LHCN-M2 (cell line): ENCODE results near the gene TRIP11. TPM values are rescaled to one million over a fixed set of nuclear protein-coding genes. Genes with fewer than 3 reads are reported as not detected.

ENCODE experiments used
- DNase-seq: peaks from one replicate; pipeline ENCODE4 v3.0.0-alpha.2; 2012; ENCODE audit warnings: low read depth
- total RNA-seq: library from RNA; depleted of rRNA; stranded (reverse); fragments of >200 nt; gene quantifications from 2 replicates; pipeline ENCODE4 v1.2.3, GENCODE V29; 2014

TRIP11 gene
- total RNA-seq, 1 experiment from 2014 or later: 35.2 TPM

DNA sequence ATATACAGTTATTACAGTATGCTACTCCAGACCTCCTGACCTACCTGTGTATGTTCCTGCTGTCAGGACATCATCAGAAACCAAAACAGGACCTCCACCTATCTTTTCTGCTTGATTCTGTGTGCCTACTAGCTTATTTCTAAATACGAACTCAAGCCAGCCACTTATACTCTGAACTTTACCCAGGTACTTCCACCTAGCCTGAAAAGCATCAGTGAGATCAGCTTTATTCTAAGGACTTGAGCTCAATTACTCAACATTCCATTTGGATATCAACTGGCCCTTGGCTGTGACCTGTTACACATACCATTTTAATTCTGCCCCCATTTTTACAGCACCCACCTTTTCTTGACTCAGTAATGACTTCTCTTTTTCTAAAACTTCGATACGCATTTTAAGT lies 29.2 kb downstream of the TRIP11 start:
- DNase-seq: no peak

DNA sequence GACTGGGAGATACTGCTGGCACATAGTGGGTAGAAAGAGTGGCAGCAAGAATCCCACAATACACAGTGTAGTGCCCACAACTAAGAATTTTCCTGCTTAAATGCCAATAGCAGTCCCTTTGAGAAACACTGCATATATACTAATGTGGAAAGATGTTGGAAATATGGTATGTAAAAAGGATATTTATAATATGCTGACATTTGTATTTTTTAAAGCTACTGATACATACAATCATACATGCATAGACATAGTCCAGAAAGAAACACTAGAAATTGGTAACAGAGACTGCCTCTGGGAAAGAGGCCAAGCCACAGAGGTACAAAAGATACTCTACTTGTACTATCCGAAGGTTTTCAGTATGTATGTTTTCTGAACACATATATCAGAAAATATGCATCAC lies 30.3 kb downstream of the TRIP11 start:
- DNase-seq: no peak

DNA sequence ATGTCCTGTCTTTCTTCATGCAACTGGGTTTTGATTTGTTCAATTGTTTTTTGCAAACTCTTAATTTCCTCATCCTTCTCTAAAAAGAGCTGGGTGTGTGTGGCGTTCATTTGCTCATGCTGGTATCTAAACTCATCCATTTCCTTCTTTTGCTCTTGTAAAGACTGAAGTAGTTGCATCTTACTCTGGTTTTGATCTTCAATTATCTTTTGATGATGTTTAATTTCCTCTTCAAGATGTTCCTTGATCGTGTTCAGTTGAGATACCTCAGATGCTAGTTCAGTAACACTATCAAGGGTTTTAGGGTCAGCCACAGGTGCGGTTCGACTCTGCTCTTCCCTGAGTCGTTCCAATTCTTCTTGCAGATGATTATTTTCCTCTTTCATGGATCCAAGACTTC lies 34.8 kb downstream of the TRIP11 start:
- no peak for DNase-seq

DNA sequence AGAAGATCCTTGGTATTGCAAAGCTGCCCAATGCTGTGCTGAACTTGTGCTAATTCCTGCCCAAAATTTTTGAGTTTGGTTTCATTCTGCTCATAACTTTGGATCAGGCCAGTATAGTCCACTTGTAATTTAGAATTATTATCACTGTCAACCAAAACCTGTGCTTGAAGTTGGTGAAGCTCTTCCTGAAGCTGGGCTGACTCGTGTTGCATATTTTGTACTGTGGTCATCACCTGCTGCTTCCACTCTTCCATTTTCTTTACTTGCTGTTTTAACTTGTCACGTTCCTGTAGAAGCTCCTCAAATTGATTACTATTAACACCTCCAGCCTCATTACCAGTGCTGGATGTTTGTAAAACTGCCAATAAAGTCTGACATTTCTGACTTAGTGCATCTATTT lies 35.8 kb downstream of the TRIP11 start:
- DNase-seq: no peak

DNA sequence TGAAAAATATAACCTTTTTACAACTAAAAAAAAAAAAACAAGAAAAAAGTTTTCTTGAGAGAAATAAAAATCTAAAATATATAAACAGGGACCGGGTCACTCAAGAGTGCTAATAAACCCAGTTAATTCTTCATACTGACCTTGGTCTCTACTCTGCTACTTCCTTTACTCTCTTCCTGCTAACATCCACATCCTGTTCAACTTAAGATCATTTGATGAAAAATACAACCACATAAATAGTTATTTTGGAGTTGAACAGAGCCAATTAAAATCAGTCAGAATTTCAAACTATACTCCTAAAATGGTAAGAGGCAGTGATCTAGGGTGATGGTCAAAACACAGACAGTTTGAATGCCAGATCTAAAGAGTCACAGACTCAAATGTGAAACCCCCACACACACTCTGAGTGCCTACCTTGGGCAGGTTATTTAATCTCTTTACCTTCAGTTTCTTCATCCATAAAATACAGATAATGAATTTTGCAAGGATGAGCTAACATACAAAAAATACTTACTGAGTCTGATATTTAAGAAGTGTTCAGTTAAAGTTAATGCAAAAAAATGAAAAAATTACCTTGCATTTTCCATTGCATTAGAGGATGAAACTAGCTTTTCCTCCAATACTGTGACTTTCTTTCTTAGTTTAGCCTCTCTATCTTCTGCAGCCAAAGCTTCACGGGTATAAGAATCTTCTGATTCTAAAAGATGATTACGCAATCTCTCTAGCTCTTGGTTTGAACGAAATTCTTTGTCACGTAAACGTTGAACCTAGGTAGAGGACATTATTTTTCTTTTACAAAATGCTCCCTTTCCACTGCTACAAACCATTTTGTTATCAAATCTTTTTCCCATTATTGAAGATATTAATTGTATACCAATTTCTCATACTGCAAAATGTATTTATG lies 40.9 kb downstream of the TRIP11 start:
- no peak for DNase-seq

DNA sequence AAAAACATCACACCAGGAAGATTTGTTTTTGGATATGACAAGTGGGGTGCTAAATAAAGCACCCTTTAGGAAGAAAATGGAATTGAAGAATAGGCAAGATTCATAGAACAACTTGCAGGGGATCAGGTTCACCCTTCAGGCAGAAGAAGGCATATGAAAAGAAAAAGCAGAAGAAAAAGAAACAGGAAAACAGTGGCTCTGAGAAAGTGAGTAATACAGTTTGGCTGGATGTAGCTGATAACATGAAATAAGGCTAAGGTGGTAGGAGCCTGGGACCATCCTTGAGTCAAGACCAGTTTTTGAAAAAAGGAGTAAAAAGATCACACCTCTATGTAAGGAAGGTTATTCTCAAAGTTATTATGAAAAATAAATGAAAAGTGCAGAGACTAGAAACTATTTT lies 42.4 kb downstream of the TRIP11 start:
- DNase-seq: no peak

DNA sequence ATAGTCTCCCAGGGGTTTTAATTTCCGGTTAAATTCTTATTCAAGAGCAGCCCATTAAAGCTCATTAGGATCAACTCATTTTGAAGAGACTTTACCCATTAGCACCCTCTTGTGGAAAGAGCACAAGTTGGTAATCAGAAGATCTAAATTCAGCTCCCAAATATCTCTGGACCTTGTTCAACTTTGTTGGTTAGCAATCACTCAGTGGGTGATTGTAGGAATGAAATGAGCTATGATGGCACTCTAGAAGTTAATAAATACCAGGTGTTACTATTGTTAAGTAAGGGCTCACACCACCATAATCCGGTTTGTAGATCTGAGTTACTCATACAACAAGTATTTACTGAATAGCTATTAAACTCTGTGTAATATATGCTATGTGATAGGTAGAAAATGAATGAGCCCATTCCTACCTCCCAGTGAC lies 42.9 kb downstream of the TRIP11 start:
- DNase-seq: peak; percentile 67

DNA sequence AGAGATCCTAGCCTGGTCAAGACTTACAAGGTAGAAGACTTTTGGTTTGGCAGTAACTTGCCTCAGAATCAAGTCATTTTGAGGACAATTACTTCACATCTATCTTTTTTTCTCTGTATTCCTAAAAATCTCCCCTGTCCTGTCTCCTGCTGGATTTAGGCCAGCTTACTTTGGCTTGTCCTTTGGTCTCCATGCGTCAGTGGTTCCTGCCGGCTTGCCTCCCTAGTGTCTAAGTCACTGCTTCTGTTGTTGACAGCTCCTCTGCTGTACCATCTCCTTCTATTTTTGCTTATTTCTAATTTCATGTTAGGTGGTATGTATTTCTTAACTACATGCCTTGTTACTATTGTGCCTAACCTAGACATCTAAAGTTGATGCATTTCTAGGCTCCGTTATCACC lies 52.7 kb downstream of the TRIP11 start:
- DNase-seq: no peak

DNA sequence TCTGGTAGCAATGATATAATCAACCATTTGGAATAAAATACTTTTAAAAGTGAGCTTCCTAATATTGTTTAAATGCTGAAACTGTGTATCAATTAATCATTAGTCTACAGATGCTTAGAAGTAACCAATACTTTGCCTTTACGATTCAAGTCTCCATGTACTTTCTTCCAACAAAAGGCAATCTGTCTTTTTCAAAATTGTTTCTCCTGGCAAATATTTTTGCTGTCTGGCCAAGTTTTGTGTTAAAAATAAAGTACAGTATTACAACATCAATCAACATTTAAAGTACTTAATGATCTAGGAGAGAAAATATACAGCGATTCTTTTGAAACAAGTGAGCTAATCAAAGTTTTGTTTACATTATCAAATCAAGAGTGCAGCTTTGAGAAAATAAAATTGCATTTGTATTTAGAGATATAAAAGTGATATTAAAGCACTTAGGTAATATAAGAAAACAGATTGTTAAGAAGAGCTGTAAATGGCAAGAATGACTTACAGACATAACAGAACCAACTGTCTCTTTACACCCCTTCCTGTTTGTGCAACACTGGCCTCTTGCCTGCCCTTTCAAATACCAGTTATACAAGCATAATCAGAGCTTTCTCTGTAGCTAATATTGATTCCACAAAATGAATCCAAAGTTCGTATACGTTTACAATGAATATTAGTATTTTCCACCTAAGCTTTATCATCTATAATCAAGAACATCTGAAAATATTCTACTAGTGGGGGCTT lies 54.2 kb downstream of the TRIP11 start:
- peak; percentile 26 for DNase-seq

DNA sequence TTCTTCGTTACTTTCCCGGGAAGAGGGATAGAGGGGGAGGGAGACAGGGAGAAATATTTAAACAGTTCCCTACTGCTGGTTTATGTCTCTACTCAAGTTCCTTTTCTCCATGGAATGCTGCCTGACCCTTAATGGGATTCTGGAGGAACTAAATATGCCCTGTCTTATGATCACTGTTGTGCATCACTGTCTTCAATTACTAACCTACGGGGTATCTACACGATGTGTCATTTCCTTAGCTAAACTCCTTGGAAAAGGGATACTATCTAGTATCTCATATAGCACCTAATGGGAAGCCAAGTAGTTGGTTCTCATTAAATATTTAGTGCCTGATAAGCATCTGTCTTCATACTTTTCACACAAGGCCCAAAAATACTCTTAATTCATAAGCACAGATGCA lies 54.9 kb downstream of the TRIP11 start:
- peak; percentile 64 for DNase-seq

DNA sequence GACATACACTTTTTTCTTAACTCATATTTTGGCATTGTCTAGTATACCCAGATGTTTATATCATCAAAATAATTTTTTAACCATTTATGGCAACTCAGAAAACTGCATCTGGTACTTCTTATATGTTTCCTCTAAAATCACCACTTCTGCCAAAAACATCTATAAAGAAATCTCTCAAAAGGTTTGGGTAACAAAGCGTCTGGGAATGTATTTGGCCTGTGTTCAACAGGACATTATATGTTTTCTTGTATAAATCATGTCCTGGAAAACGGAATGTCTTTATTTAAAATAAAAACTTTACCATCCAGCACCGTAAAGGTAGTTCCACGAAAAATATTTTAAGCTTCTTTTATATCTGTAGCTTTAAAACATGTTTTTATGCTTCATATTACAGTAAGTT lies 56.3 kb downstream of the TRIP11 start:
- DNase-seq: no peak

DNA sequence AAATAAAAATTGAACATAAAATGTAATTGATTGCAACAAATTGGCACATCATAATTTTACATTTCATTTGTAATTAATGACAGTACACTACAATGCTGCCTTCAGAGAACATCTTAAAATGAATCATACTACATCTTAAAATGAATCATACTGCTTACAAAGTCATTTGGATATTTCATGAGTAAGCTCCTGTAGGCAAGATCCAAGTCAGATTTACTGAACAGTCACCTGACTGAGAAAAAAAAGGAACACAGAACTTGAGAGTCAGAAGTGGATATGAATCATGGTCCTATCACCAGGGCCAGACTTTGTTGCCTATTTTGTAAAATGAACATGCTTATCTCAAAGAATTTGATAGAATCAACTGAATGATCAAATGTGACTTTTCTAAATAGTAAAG lies 59.7 kb downstream of the TRIP11 start:
- peak; percentile 94 for DNase-seq

DNA sequence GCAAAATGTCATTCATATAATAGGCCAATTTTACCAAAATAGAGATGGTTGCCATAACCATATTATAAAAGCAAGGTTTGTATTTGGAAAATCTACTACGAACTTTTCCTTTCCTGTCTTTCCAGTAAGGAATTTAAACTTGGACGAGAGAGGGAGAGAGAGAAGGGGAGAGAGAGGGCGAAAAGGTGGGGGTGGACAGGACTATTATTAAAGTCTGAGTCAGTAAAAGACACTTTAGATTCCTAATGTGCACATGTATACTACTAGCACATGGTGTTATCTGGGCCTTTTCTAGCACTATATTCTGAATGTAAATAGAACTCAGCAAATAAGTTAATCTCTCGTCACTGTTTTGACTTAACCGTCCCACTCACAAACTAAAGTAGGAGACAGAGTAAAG lies 62.0 kb downstream of the TRIP11 start:
- no peak for DNase-seq

DNA sequence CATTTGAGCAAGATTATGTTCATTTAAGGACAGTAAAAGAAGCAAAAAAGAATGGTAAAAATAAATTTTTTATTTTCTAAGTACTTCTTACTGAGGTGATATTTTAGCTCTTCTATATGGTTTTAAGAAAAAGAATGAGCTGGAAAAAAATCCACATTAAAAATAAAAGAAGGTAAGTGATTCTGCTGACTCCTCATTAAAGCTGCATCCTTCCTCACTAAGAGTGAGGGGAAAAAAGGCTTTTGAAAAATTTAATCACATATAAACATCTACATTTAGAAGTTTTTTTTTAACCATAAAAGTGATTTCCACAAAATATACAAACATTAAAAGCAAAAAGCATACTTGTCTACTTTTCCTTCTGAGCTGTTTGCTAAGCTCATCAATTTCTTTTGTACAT lies 64.1 kb downstream of the TRIP11 start:
- no peak for DNase-seq

DNA sequence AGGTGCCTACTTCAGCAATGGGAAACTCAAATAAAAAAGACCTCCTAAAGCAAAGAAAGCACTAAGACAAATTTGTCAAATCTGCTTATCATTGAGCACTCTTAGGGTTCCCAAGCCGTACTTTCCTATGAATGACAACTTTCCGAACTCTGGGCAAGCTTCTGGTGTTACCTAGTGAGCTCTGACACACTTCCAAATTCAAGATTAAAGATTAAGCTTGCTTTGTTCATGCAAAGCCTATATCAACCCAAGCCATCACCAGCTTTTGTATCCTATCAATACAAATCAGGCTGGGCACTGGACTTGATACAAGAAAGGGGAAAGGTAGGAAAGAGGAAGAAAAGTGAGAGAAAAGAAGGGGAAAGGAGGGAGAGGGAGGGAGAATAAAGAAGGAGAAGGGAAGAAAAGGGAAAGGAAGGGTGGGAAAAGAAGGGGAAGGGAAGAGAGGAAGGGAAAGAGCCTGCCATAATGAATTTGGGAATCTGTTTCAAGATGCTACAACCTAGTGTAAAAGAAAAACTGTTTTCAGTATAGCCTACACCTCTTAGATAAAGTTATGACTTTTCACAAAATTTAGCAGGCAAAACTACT lies 68.6 kb downstream of the TRIP11 start:
- DNase-seq: no peak

DNA sequence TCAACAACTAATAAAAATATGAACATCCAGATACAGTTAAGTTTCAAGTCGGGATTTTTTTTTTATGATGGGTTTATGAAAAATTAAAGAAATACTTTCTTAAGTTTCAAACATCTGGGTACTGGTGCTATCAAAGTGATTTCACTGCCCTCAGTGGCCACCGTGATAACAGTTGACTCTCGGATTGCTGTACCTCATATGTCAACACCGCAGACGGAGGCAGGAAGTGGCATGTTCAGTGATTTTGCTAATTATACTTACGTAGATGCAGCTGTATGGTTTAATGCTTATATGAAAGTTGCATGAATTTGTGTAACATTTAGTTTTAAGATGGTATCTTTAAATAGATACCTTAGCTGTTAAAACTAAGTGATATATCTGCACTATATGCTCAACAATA lies 71.6 kb downstream of the TRIP11 start:
- DNase-seq: no peak

DNA sequence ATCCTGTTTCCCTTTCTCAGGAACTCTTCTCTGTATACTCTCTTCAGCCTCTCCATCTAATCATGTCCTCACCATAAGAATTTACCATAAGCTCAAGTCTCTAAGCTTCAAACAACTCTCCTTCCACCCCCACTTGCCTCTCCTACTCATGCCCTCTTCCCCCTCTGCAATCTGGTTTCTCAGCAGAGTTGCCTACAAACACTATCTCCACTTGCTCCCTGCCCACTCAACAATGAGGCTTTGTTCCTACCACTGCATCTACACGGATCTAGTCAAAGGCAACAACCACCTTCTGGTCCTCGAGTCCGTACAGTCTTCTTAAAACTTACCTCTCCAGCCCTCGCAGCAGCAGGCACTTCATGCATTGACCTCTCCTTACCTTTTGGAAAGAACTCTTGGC lies 75.1 kb downstream of the TRIP11 start:
- DNase-seq: no peak

DNA sequence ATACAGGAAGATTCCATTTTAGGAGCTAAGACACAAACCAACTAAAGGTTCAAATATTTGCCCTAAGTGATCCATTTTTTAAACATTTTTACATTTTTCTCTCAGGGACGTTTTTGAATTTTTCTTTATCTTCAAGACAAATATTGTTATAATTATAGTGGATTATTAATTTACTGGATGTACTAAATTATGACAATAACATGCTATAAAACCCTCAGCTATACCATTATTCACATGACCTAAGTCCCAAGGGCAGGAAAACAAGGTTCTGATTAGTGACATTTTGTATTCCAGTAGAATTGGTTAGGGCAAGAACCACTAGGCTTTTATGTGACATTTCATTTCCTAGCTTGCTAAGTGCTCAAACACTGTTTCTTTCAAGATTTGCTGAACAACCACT lies 75.8 kb downstream of the TRIP11 start:
- DNase-seq: no peak

DNA sequence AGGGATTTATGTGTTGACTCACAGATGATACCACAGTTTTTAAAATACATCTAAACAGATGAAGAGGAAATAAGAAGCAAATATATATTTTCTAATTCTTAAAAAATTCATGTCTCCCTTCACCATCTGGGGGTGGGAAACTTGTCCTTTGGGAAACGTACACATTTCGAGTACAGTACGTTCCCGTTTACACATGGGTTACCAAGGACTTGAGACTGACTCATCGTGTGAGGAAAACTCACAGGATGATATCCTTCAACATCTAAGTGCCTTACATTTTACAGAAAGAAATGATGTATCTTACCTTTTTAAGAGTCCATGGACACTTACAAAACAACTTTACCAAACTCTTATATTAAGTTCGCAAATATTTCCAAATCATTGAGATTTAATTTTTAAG lies 76.4 kb downstream of the TRIP11 start:
- DNase-seq: peak; percentile 86

DNA sequence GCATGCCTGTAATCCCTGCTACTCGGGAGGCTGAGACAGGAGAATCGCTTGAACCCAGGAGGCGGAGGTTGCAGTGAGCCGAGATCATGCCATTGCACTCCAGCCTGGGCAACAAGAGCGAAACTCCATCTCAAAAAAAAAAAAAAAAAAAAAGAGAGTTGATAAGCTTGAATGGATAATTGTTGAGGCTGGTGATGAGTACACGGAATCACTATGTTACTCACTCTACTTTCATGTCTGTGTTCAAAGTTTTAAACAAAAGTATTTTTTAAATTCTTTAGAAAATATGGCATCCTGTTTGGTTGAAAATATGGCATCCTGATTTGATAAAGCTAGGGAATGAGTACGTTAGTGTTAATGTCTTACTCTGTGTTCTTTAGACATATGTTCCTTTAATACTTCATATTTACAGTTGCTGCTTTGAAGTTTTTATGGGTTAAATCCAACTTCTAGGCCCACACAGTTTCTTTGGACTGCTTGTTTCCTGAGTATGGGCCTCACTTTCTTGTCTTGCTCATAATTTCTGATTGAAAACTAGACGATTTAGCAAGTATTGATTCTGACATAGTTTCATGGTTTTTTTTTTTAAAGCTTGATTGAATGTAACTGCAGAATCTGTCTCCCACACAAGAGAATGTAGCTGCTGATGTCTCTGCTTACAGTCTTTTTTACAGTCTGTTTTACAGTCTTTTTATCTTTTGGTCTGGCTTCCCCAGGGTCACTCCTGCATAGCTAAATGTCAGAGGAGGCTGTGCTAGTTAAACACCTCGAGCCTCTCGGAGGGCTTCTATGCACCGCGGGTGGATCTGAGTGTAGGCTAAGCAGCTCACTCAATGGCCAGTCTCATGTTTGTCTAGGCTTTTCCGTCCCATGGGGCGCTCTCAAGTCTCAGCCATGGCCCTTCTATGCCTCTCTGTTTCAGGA lies 78.3 kb downstream of the TRIP11 start:
- DNase-seq: no peak

DNA sequence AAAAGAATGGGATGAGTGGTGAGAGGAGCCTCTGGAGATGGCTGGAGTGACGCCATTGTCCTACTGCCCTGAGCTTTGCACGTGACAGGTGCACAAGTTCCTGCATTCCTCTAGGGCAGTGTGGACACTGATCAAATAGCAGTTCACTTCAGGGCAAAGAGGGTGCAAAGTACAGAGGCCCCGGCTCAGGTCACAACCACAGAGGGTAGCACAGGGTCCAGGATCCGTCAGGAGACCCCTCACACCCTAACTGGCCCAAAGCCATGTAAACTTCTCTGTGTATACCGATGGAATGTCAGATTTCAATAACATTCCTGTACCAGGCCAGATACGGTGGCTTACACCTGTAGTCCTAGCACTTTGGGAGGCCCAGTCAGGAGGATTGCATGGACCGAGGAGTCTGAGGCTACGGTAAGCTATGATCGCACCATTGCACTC lies 82.0 kb downstream of the TRIP11 start:
- no peak for DNase-seq
